Endothelial cell of umbilical vein (primary cell): ENCODE data around the gene IL1RL2. TPM values are rescaled to one million over a fixed set of nuclear protein-coding genes. Genes with fewer than 3 reads are reported as not detected.

Experiments used
- BruUV-seq: library from RNA; stranded (reverse); fragments of 400-500 nt; replicated peaks from 2 replicates; lab custom pipeline; 2021; lab: Mats Ljungman, UMichigan
- CTCF ChIA-PET: fragments of 300-600, 350-600 bp; sonication (Branson Sonifier 250); formaldehyde crosslinking; loops from one replicate; lab custom pipeline; 2021; ENCODE audit warnings: antibody characterized with exemption, inconsistent platforms; lab: Charles Lee
- POLR2A ChIA-PET: fragments of 300-600, 350-600 bp; sonication (Branson Sonifier 250); formaldehyde crosslinking; loops from one replicate; lab custom pipeline; 2021; ENCODE audit warnings: antibody characterized with exemption, inconsistent platforms; lab: Charles Lee
- DNase-seq: peaks from one replicate; pipeline ENCODE4 v3.0.0-alpha.2; 2011; ENCODE audit warnings: low read depth, low spot score
- FAIRE-seq: peaks from 2 replicates; lab custom pipeline; 2011; peaks lifted over from hg19 to GRCh38; lab: Jason Lieb, UNC
- H2AFZ ChIP-seq: 2 replicates; pipeline ENCODE4 v1.6.0; 2012; ENCODE audit warnings: low read depth, low read length, control low read depth, inconsistent platforms
- H3K27ac ChIP-seq: 2 replicates; pipeline ENCODE4 v1.5.1; 2011; ENCODE audit warnings: low read depth, mild to moderate bottlenecking, control low read depth, low read length, moderate library complexity; ENCODE audit not compliant: insufficient read depth
- H3K27me3 ChIP-seq, 2 experiments: 2 replicates each; pipeline versions ENCODE4 v1.6.0 to v1.6.1; 2011; ENCODE audit warnings: low read length in 2 of 2, mixed read lengths in 1 of 2; ENCODE audit not compliant: control insufficient read depth in 2 of 2, insufficient read depth in 2 of 2
- H3K36me3 ChIP-seq, 2 experiments: 2 replicates in 1 of 2; 3 replicates in 1 of 2; pipeline ENCODE4 v1.5.1; 2011; ENCODE audit warnings: low read length in 2 of 2, mild to moderate bottlenecking in 1 of 2, moderate library complexity in 1 of 2; ENCODE audit not compliant: control insufficient read depth in 2 of 2, insufficient read depth in 2 of 2; ENCODE audit errors: extremely low read depth in 1 of 2
- H3K4me1 ChIP-seq: 3 replicates; pipeline ENCODE4 v1.5.1; 2011; ENCODE audit warnings: mild to moderate bottlenecking, low read length; ENCODE audit not compliant: control insufficient read depth, insufficient read depth; ENCODE audit errors: extremely low read depth
- H3K4me2 ChIP-seq: 2 replicates; pipeline ENCODE4 v1.6.1; 2011; ENCODE audit warnings: low read length, control low read depth, mixed read lengths; ENCODE audit not compliant: insufficient read depth
- H3K4me3 ChIP-seq, 3 experiments: fragments of 200-600 bp in 1 of 3; sonication (generic), shearing (Covaris generic) in 1 of 3; replicated peaks in 1 of 3; 2 replicates each; pipeline ENCODE4 v1.5.1; 2011 to 2016; ENCODE audit warnings: control low read depth in 3 of 3, low read length in 3 of 3, mild to moderate bottlenecking in 2 of 3, inconsistent platforms in 1 of 3, low read depth in 1 of 3, moderate library complexity in 1 of 3; ENCODE audit not compliant: insufficient read depth in 1 of 3
- H3K79me2 ChIP-seq: 2 replicates; pipeline ENCODE4 v1.6.0; 2012; ENCODE audit warnings: low read length, inconsistent platforms; ENCODE audit not compliant: control insufficient read depth, insufficient read depth
- H3K9ac ChIP-seq: replicated peaks from 2 replicates; pipeline ENCODE3; 2011; ENCODE audit warnings: low read length, control low read depth; ENCODE audit not compliant: insufficient read depth; ENCODE audit errors: extremely low read depth
- H3K9me1 ChIP-seq: replicated peaks from 3 replicates; pipeline ENCODE4 v1.6.0; 2011; ENCODE audit warnings: mild to moderate bottlenecking, low read length; ENCODE audit not compliant: control insufficient read depth, insufficient read depth; ENCODE audit errors: extremely low read depth
- H3K9me3 ChIP-seq: replicated peaks from 2 replicates; pipeline ENCODE4 v1.5.1; 2012; ENCODE audit warnings: low read length, inconsistent platforms; ENCODE audit not compliant: control insufficient read depth, insufficient read depth
- H4K20me1 ChIP-seq: replicated peaks from 2 replicates; pipeline ENCODE3; 2011; ENCODE audit warnings: mild to moderate bottlenecking, low read length; ENCODE audit not compliant: control insufficient read depth, insufficient read depth; ENCODE audit errors: extremely low read depth
- EZH2 ChIP-seq: IDR thresholded peaks from 2 replicates; pipeline ENCODE4 v1.6.1; 2012; ENCODE audit warnings: borderline replicate concordance, low read depth, mild to moderate bottlenecking, moderate library complexity, low read length, inconsistent platforms; ENCODE audit not compliant: severe bottlenecking
- FOS ChIP-seq: IDR thresholded peaks from 2 replicates; pipeline ENCODE4 v1.6.1; 2011; ENCODE audit warnings: mild to moderate bottlenecking, low read length, moderate library complexity, borderline replicate concordance; ENCODE audit not compliant: insufficient read depth
- GATA2 ChIP-seq: IDR thresholded peaks from 2 replicates; pipeline ENCODE4 v1.7.0; 2011; ENCODE audit warnings: low read depth, mild to moderate bottlenecking, moderate library complexity, mixed read lengths, low read length; ENCODE audit not compliant: insufficient read length, insufficient read depth
- JUN ChIP-seq: IDR thresholded peaks from 2 replicates; pipeline ENCODE4 v1.6.1; 2011; ENCODE audit warnings: borderline replicate concordance, low read depth; ENCODE audit not compliant: insufficient read length, insufficient read depth
- MYC ChIP-seq: IDR thresholded peaks from one replicate; pipeline ENCODE4 v1.6.1; 2011; ENCODE audit warnings: mild to moderate bottlenecking, low read depth, low read length
- POLR2A ChIP-seq: IDR thresholded peaks from 2 replicates; pipeline ENCODE4 v1.6.1; 2012; ENCODE audit warnings: low read depth, mild to moderate bottlenecking, control low read depth, low read length
- POLR2AphosphoS5 ChIP-seq: IDR thresholded peaks from 2 replicates; pipeline ENCODE4 v1.6.1; 2012; ENCODE audit warnings: low read depth, mild to moderate bottlenecking, control low read depth, low read length, moderate library complexity; ENCODE audit not compliant: insufficient read depth
- dilution Hi-C: fragments of 300-500 bp; cut with MboI; formaldehyde crosslinking; loops from one replicate; pipeline ENCODE4 v1.15.0; 2019; ENCODE audit warnings: low sequenced_read_pairs; ENCODE audit not compliant: extremely low pct_ligation_motif_present
- intact Hi-C: fragments of 100-400 bp; cut with micrococcal nuclease; formaldehyde crosslinking; loops from one replicate; pipeline ENCODE4 v1.10.0; 2022
- polyA plus RNA-seq, 4 experiments: library from polyadenylated mRNA; depleted of rRNA in 3 of 4; stranded (reverse) in 3 of 4; unstranded in 1 of 4; fragments of >200 nt; gene quantifications; 2 replicates each; pipeline versions ENCODE4 v1.2.1 to v1.2.3, GENCODE V29; 2011 to 2012; ENCODE audit warnings: missing spikeins in 1 of 4
- total RNA-seq: library from RNA; stranded (reverse); gene quantifications from 2 replicates; pipeline ENCODE4 v1.2.3, GENCODE V29; 2021
- TF ChIP-seq, protein P1 (sequence below), 2 donors: IDR thresholded peaks; 1 replicate in 1 of 2; 2 replicates in 1 of 2; pipeline ENCODE4 v1.5.1; 2011; ENCODE audit warnings: low read length in 2 of 2, mild to moderate bottlenecking in 2 of 2, moderate library complexity in 2 of 2, control low read depth in 1 of 2, inconsistent platforms in 1 of 2, low read depth in 1 of 2; ENCODE audit not compliant: insufficient read depth in 1 of 2; ENCODE audit errors: extremely low read depth in 1 of 2
- TF ChIP-seq, protein P2 (sequence below): IDR thresholded peaks from 2 replicates; pipeline ENCODE4 v1.6.1; 2011; ENCODE audit not compliant: insufficient read depth, insufficient read length

The IL1RL2 gene
- total and polyA plus RNA-seq, 2 donors (not counting 3 experiments of a cell fraction or from before 2014, with no cell fraction given), result 0.11 TPM; not detected in 1

DNA sequence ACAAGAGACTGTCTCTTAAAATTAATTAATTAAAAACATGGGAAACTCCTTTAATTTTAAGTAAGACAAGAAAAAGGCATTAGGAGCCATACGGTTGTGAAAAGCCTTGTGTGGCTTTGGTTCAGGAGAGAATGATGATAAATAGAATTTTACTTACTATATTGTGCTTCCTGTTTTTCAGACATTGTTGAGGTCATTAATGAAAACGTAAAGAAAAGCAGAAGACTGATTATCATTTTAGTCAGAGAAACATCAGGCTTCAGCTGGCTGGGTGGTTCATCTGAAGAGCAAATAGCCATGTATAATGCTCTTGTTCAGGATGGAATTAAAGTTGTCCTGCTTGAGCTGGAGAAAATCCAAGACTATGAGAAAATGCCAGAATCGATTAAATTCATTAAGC lies 10.7 kb upstream of the IL1RL2 start:
- TF ChIP-seq FOS, result no peak
- H3K9ac ChIP-seq, result no peak overlapping the region
- intact Hi-C loops, result no loop called here
- no peaks in the 10 kb centered on the region for H3K9me1 ChIP-seq
- POLR2A ChIA-PET, result no interaction called here
- no peaks in the 10 kb centered on the region for H3K27me3 ChIP-seq
- H2AFZ ChIP-seq, result no peak overlapping the region
- H3K9me3 ChIP-seq, result no peaks in the 10 kb centered on the region
- no peaks in the 10 kb centered on the region for H4K20me1 ChIP-seq
- dilution Hi-C loops, result no loop called here
- H3K79me2 ChIP-seq, result no peaks in the 10 kb centered on the region
- no peak overlapping the region for H3K27ac ChIP-seq
- H3K4me2 ChIP-seq, result no peak overlapping the region
- FAIRE-seq, result no peak
- no peaks in the 10 kb centered on the region for H3K36me3 ChIP-seq
- CTCF ChIA-PET, result interaction anchor here (1.6 kb wide), 1 partner anchor 10 kb away, joined by 4 read pairs; no protein-coding TSS in a partner anchor
- no peak overlapping the region for H3K4me3 ChIP-seq
- DNase-seq, result no peak
- no peaks in the 10 kb centered on the region for H3K4me1 ChIP-seq
- BruUV-seq, result no TSS peak

DNA sequence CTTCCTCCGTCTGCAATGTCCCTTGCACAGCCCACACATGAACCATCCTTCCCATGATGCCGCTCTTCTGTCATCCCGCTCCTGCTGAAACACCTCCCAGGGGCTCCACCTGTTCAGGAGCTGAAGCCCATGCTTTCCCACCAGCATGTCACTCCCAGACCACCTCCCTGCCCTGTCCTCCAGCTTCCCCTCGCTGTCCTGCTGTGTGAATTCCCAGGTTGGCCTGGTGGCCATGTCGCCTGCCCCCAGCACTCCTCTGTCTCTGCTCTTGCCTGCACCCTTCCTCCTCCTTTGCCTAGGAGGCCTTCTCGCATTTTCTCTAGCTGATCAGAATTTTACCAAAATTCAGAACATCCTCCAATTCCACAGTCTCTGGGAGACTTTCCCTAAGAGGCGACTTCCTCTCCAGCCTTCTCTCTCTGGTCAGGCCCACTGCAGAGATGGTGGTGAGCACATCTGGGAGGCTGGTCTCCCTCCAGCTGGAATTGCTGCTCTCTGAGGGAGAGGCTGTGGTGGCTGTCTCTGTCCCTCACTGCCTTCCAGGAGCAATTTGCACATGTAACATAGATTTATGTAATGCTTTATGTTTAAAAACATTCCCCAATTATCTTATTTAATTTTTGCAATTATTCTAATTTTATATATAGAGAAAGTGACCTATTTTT lies 8.9 kb upstream of the IL1RL2 start:
- DNase-seq (no peak), FAIRE-seq (no peak)
- Histone ChIP-seq H3K9me3 (no peaks in the 10 kb centered on the region), H3K4me3 (no peak overlapping the region), H3K4me2 (no peak overlapping the region), H3K27me3 (no peaks in the 10 kb centered on the region), H3K9me1 (no peaks in the 10 kb centered on the region), H3K79me2 (no peaks in the 10 kb centered on the region), H3K4me1 (no peaks in the 10 kb centered on the region), H2AFZ (no peak overlapping the region), H3K36me3 (no peaks in the 10 kb centered on the region), H3K27ac (no peak overlapping the region), H3K9ac (no peak overlapping the region), H4K20me1 (no peaks in the 10 kb centered on the region)
- BruUV-seq, result no TSS peak
- intact Hi-C loops (no loop called here), dilution Hi-C loops (no loop called here)
- POLR2A ChIA-PET, result no interaction called here
- CTCF ChIA-PET, result interaction anchor here (1.0 to 1.3 kb wide), 2 partner anchors 63 to 158 kb away, joined by 3 to 6 read pairs; no protein-coding TSS in a partner anchor
- TF ChIP-seq POLR2AphosphoS5 (no peak), EZH2 (no peak), GATA2 (no peak), MYC (no peak), FOS (no peak), JUN (no peak), POLR2A (no peak)
- TF ChIP-seq, protein P1, sequence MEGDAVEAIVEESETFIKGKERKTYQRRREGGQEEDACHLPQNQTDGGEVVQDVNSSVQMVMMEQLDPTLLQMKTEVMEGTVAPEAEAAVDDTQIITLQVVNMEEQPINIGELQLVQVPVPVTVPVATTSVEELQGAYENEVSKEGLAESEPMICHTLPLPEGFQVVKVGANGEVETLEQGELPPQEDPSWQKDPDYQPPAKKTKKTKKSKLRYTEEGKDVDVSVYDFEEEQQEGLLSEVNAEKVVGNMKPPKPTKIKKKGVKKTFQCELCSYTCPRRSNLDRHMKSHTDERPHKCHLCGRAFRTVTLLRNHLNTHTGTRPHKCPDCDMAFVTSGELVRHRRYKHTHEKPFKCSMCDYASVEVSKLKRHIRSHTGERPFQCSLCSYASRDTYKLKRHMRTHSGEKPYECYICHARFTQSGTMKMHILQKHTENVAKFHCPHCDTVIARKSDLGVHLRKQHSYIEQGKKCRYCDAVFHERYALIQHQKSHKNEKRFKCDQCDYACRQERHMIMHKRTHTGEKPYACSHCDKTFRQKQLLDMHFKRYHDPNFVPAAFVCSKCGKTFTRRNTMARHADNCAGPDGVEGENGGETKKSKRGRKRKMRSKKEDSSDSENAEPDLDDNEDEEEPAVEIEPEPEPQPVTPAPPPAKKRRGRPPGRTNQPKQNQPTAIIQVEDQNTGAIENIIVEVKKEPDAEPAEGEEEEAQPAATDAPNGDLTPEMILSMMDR (IDR thresholded peaks at IDR 0.05; ENCODE audit: extremely low read depth in 1 of 2, insufficient read depth in 1 of 2, low read depth in 1 of 2, low read length in 2 of 2), result no peak
- TF ChIP-seq, protein P2, sequence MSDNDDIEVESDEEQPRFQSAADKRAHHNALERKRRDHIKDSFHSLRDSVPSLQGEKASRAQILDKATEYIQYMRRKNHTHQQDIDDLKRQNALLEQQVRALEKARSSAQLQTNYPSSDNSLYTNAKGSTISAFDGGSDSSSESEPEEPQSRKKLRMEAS, result no peak
